Inflammatory macrophage (primary cell): ENCODE measurements around the gene DMWD.
"Not testable (repeated sequence)": the region's sequence is repeated elsewhere in the genome, so short reads cannot be mapped to it uniquely, and the experiment has no call there.

Experiments used
- DNase-seq, 2 donors: peaks; one replicate each; pipeline ENCODE4 v3.0.0-alpha.2; 2020 to 2022

The DMWD gene

DNA sequence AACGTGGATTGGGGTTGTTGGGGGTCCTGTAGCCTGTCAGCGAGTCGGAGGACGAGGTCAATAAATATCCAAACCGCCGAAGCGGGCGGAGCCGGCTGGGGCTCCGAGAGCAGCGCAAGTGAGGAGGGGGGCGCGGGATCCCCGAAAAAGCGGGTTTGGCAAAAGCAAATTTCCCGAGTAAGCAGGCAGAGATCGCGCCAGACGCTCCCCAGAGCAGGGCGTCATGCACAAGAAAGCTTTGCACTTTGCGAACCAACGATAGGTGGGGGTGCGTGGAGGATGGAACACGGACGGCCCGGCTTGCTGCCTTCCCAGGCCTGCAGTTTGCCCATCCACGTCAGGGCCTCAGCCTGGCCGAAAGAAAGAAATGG lies 22.8 kb downstream of the DMWD start:
- DNase-seq = peak; percentile 16 to 32

DNA sequence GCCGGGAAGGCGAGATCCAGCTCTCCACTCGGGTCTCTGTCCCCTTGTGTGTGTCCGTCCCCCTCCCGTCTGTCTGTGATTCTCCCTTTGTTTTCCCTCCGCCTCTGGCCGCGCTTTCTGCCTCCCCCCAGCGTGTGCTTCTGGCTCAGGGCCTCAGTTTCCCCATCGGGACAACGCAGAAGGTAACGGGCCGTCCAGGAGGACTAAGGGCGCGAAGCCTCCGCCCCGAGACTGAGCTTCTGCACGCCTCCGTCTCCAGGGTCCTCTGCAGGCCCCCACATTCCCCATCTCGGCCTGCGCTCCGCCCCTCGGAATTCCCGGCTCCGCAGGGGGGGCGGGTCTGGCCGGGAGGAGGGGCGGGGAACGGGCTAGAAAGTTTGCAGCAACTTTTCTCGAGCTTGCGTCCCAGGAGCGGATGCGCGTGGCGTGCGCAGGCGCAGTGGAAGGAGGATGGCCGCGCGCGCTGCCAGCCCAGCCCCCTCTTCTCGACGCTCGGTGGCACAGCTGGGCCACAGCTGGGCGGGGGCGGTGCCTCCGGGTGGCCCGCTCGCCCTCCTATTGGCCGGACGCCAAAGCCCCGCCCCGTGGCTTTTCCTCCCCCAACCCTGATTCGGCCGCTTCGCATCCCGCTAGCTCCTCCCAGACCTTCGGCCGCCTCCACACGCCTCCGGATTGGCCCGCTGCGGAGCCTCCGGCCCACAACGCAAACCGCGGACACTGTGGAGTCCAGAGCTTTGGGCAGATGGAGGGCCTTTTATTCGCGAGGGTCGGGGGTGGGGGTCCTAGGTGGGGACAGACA lies 23.5 kb downstream of the DMWD start, which contains the start of gene SIX5:
Gene SIX5 (minus strand): TSS at position 269 of the 799 bp plus-strand sequence. CDS start 408 bp downstream, outside the sequence.
- peak; percentile 94 to 96 for DNase-seq

DNA sequence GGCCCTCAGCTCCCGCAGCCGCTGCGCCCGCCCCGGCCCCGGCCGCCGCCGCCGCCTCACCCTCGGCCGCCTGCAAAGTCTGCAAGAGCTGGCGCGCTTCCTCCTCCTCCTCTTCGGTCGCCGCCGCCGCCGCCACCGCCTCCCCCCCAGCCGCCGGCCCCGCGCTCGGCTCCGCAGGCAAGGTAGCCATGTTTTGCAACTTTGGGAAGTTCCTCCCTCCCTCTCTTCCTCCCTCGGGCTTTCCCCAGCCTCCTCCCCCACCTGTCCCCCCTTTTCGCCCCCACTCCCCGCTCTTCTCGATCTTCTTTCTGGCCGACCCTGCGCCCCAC lies 24.0 kb downstream of the DMWD start:
- DNase-seq = no peak

DNA sequence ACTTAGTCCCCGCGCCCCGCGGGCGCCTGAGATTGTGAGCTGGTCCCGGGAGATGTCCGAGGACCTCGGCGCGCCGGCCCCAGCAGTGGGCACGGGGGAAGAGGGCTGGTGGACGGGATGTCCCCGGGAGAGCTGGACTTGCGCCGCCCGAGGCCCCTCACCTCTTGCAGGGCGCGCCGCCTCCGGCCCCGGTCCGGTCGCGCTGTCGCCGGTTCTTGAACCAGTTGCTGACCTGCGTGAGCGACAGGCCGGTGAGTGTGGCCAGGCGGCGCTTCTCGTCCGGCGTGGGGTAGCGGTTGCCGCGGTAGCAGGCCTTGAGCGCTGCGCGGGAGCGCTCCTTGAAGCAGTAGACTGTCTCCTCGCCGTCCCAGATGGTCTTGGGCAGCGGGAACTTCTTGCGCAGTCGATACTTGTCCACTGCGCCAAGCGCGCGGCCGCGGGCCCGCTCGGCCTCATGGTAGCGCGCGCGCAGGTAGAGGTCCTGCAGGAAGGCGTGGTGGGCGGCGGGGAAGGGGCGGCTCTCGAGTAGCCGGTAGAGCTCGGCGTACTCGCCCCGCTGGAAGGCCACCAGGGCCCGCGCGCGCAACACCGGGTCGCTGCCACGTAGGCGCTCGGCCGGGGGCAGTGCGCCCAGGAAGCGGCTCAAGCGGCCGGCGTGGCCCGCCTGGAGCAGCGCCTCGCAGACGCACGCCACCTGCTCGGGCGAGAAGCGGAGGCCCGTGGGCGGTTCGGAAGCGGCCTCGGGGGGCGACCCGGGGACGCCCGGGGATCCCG lies 24.6 kb downstream of the DMWD start:
- DNase-seq = no peak

- no peak for DNase-seq
Measured at GRCh38 chr19:45767410-45767880, 25.2 kb downstream of the DMWD start.

GRCh38 chr19:45766869-45767346 lies 25.7 kb downstream of the DMWD start:
- no peak for DNase-seq

GRCh38 chr19:45766296-45766868 lies 26.3 kb downstream of the DMWD start:
- DNase-seq = no peak

DNA sequence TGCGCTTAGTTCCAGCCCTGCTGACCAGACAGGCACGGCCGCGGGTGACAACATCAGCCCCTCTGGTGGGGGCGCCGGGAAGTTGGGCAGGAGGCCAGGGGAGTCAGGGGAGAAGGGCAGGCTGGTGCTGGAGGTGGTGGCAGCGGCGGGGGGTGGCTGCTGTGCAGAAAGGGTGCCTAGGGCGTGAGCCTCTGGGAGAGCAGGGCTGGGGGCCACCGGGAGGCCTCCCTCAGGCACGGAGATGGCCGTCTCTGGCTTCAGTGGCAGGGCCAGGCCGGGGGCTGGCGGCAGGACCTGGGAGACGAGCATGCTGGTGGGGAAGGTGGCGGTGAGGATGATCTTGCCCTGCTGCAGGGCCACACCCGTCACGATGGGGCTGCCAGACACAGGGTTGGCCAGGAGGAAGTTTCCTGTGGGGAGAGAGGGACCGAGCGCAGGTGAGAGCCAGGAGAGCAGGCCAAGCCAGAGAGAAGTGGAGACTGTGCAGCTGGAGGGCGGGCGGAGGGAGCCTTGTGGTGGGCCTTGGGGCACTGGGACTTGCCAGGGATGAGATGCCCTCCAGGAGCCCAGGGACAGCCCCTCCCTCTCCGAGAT lies 26.8 kb downstream of the DMWD start:
- no peak for DNase-seq

DNA sequence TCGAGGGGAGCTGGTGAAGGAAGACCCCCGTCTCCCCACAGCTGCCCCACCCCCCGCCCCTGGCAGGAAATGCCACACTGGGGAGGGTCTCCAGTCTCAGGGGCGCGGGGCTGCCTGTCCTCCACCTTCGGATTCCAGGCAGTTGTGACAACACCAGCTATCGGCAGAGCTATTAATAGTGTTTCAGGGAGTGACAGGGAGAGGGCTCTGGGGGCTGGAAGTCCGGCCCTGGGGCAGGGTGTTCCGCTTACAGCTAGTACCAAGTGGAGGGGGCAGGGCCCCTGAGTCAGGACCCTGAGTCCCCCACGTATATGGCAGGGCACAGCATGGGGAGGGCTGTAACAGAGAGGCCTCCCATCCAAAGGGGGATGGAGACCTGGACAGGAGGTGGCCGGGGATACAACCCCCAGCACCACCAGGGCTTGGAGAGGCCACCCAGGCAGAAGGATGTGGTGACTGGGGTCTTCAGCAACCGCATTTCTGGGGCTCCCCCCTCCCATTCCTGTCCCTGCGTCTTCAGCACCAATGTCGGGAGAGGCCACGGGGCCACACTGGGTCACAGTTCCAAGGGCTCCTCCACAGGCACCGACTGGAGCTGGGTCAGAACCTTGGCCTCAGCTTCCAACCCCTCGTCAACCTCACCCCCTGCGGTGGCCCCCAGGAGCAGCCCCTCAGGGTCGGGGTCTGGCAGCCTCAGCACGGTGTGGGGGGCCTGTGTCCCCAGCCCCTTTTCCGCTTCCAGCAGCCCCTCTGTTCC lies 27.5 kb downstream of the DMWD start:
- DNase-seq = no peak

- DNase-seq = no peak
Measured at GRCh38 chr19:45764475-45764874, 28.2 kb downstream of the DMWD start.

DNA sequence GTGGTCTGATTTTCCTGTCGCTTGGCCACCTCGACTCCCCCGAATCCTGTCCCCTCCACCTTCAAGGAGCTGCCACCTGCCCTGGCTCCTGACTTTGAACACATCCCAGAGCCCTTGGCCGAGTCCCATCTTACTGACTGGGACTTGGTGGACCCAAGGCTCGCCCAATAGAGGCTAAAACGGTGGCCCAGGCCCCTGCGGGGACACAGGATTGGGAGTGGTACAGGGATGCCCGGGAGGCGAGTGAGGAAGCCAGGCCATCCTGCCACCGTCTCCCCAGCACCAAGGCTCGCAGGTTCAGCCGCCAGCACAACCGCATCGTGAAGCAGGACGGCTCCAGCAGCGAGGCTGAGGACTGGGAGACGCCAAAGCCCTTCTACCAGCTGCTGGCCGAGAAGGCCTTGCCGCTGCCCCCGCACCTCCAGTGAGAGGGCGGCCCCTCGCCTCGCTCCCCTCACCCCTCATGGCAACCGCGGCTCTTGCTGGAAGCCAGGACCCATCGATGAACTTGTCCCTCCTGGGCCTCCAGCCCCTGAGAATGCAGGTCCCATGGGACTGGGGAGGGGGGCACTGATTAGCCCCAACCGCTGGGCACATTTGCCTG lies 28.9 kb downstream of the DMWD start:
- DNase-seq = no peak

DNA sequence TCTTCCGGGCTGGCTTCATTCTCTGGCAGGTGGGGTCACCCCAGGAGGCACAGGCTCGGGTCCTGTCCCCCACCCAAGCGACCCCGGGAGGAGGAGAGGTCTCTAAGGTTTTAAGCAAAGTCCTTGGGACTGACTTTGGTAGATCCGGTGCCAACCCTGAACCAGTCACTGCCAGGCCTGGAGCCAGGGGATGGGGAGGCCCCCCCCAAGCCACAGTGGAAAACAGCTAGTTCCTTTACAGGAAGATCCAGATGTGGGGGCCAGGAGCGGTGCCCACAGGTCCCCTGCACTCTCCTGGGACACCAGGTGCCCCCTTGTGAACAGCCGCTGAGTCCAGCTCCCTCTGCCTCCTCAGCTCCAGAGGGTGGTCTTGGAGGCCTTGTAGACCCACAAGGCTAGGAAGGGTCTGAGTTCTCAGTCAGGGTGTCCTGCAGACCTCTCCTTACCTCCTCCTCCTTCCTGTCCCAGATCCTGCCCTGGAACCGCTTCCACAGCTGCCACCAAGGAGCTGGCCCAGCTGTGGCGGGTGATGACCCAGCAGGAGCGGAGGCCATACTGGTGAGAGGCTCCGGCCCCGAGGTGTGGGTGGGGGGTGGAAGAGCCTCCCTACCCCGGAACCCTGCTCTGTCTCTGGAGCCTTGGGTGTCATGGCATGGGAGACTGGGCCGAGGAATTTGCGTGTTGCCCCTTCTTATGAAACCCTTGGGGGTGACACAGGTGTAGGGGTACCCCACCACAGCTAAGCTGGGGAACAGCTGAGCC lies 29.6 kb downstream of the DMWD start:
- DNase-seq = no peak

GRCh38 chr19:45761714-45762113 lies 30.9 kb downstream of the DMWD start:
- no peak for DNase-seq

DNA sequence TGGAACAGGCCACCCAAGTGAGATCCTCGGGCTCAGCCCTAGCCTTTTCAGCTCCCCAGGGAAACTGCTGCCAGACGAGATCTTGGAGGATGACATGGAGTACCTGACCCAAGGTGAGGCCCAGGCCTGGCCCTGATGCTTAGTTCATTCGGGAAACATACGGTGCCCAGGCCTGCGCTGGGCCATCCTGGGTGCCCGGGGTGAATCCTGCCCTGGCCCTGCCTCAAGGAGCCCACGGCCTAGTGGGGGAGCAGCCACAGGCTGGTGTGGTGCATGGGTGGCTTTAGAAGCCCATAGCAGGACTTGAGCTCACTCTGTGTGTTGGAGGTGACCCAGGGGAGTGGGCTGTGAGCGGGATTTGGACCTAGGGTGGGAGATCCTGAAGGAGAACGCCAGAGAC lies 33.7 kb downstream of the DMWD start:
- no peak for DNase-seq

DNA sequence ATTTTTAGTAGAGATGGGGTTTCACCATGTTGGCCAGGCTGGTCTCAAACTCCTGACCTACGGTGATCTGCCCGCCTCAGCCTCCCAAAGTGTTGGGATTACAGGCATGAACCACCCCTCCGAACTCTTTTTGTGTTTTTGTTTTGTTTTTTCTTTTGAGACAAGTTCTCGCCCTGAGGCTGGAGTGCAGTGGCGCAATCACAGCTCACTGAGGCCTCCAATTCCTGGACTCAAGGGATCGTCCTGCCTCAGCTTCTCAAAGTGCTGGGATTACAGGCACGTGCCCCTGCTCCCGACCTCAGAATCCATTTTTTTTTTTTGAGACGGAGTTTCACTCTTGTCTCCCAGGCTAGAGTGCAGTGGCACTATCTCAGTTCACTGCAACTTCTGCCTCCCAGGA lies 35.0 kb downstream of the DMWD start:
- no peak for DNase-seq

- DNase-seq = no peak
Measured at GRCh38 chr19:45754323-45754722, 38.3 kb downstream of the DMWD start.

GRCh38 chr19:45753548-45753947 lies 39.1 kb downstream of the DMWD start:
- DNase-seq = no peak

GRCh38 chr19:45752639-45753038 lies 40.0 kb downstream of the DMWD start:
- peak in 1 of 2 donors; percentile 23 for DNase-seq

GRCh38 chr19:45751483-45751882 lies 41.2 kb downstream of the DMWD start:
- not testable (repeated sequence) for DNase-seq

DNA sequence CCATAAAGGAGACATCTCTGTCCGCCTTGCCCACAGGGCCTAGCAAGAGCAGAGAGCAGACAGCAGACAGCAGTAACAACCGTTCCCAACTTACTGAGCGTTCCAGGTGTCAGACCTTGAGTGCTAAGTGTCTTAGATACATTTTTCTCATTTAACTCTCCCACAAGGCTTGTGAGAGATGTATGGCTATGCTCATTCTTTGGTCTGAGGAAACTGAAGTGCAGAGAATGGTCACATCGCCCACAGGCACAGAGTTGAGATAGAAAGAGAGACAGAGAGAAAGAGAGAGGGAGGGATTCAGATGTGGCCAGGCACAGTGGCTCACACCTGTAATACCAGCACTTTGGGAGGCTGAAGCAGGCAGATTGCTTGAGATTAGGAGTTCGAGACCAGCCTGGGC lies 45.1 kb downstream of the DMWD start:
- no peak for DNase-seq

- DNase-seq = no peak
Measured at GRCh38 chr19:45746866-45747265, 45.8 kb downstream of the DMWD start.
